Neural crest cell (in vitro differentiated cells): ENCODE measurements around the gene ELOVL2. TPM values are rescaled to one million over a fixed set of nuclear protein-coding genes. Genes with fewer than 3 reads are reported as not detected.

Experiments
- DNase-seq: peaks from one replicate; pipeline ENCODE4 v3.0.0; 2021; ENCODE audit warnings: low read depth, mixed read lengths, low spot score
- H3K27ac Mint-ChIP-seq: one replicate; pipeline ENCODE4 v1.8.0; 2021; ENCODE audit warnings: mild to moderate bottlenecking, mixed read lengths; ENCODE audit not compliant: unreplicated experiment
- H3K27me3 Mint-ChIP-seq: 2 replicates; pipeline ENCODE4 v1.8.0; 2021; ENCODE audit warnings: low read depth, mild to moderate bottlenecking, mixed read lengths
- H3K36me3 Mint-ChIP-seq: 2 replicates; pipeline ENCODE4 v1.8.0; 2021; ENCODE audit warnings: low read depth, mild to moderate bottlenecking, mixed read lengths
- H3K4me1 Mint-ChIP-seq: 2 replicates; pipeline ENCODE4 v1.8.0; 2021; ENCODE audit warnings: mixed read lengths
- H3K4me3 Mint-ChIP-seq: one replicate; pipeline ENCODE4 v1.8.0; 2021; ENCODE audit warnings: mild to moderate bottlenecking, mixed read lengths
- H3K9me3 Mint-ChIP-seq: 2 replicates; pipeline ENCODE4 v1.8.0; 2021; ENCODE audit warnings: mixed read lengths
- total RNA-seq: library from RNA; stranded (reverse); gene quantifications from 2 replicates; pipeline ENCODE4 v1.2.1, GENCODE V29; 2021
- TF ChIP-seq, protein P1 (sequence below): fragments of 200-600 bp; sonication (generic); conservative IDR thresholded peaks from 2 replicates; pipeline ENCODE4 v1.5.0; 2021; ENCODE audit warnings: antibody characterized with exemption, mild to moderate bottlenecking

The ELOVL2 gene
- total RNA-seq, 1 donor from 2014 or later, result 12.8 TPM

- Mint-ChIP-seq H3K36me3 (no peaks in the 10 kb centered on the region), H3K9me3 (no peaks in the 10 kb centered on the region), H3K4me1 (peaks cover 26% of the 10 kb centered on the region), H3K27me3 (no peaks in the 10 kb centered on the region), H3K27ac (no peak overlapping the region), H3K4me3 (no peak overlapping the region)
- no peak for DNase-seq
- TF ChIP-seq, protein P1, sequence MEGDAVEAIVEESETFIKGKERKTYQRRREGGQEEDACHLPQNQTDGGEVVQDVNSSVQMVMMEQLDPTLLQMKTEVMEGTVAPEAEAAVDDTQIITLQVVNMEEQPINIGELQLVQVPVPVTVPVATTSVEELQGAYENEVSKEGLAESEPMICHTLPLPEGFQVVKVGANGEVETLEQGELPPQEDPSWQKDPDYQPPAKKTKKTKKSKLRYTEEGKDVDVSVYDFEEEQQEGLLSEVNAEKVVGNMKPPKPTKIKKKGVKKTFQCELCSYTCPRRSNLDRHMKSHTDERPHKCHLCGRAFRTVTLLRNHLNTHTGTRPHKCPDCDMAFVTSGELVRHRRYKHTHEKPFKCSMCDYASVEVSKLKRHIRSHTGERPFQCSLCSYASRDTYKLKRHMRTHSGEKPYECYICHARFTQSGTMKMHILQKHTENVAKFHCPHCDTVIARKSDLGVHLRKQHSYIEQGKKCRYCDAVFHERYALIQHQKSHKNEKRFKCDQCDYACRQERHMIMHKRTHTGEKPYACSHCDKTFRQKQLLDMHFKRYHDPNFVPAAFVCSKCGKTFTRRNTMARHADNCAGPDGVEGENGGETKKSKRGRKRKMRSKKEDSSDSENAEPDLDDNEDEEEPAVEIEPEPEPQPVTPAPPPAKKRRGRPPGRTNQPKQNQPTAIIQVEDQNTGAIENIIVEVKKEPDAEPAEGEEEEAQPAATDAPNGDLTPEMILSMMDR, result no peak
These were observed 21.1 kb downstream of the ELOVL2 start for GRCh38 chr6:11023032-11023431.

DNA sequence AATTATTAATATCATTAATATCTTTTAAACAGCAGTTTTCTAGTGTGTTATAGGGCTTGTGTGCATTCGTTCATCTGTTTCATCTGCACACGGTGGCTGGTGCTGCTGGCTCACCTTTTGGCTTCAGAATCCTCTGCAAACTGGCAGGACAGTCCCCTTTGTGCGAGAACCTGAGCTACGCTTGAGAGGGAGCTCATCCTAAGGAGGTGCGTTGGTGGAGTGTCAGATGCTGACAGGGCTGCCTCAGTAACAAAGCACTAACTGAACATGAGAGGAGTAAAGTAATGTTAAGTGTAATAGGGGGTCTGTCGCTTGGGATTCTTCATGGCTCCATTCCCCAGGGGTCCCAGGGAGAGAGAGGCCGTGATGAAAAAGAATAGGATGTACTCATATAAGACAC is 22.4 kb downstream of the ELOVL2 start:
- H3K9me3 Mint-ChIP-seq, result no peaks in the 10 kb centered on the region
- H3K4me3 Mint-ChIP-seq, result no peak overlapping the region
- no peaks in the 10 kb centered on the region for H3K27me3 Mint-ChIP-seq
- TF ChIP-seq, protein P1, result no peak
- H3K27ac Mint-ChIP-seq, result no peak overlapping the region
- H3K4me1 Mint-ChIP-seq, result peaks cover 26% of the 10 kb centered on the region
- H3K36me3 Mint-ChIP-seq, result no peaks in the 10 kb centered on the region
- DNase-seq, result no peak

GRCh38 chr6:11021003-11021402 is 23.1 kb downstream of the ELOVL2 start:
- H3K4me1 Mint-ChIP-seq, result peaks cover 21% of the 10 kb centered on the region
- H3K9me3 Mint-ChIP-seq, result no peaks in the 10 kb centered on the region
- H3K27ac Mint-ChIP-seq, result no peak overlapping the region
- H3K27me3 Mint-ChIP-seq, result no peaks in the 10 kb centered on the region
- no peak for DNase-seq
- no peaks in the 10 kb centered on the region for H3K36me3 Mint-ChIP-seq
- H3K4me3 Mint-ChIP-seq, result no peak overlapping the region
- TF ChIP-seq, protein P1, result no peak

DNA sequence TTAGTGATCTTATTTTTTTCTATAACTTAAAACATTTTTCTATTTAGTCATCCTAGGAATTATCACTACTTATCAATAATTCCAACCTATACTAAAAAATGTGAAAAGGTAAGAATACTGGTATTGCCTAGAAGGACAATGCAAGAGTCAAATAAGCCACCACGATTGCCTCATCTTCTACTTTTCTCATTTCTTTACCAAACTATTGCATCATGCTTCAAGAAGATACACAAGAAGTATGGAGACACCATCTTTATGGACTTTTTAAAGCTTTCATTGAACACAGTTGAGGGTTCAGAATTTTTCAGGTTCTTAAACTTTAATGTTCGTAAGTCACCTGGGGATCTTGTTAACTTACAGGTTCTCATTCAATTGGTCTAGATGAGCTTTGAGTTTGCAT is 25.9 kb downstream of the ELOVL2 start:
- TF ChIP-seq, protein P1, result no peak
- H3K27ac Mint-ChIP-seq, result no peak overlapping the region
- peaks cover 10% of the 10 kb centered on the region for H3K4me1 Mint-ChIP-seq
- H3K9me3 Mint-ChIP-seq, result no peaks in the 10 kb centered on the region
- no peak overlapping the region for H3K4me3 Mint-ChIP-seq
- no peaks in the 10 kb centered on the region for H3K27me3 Mint-ChIP-seq
- no peaks in the 10 kb centered on the region for H3K36me3 Mint-ChIP-seq
- no peak for DNase-seq

DNA sequence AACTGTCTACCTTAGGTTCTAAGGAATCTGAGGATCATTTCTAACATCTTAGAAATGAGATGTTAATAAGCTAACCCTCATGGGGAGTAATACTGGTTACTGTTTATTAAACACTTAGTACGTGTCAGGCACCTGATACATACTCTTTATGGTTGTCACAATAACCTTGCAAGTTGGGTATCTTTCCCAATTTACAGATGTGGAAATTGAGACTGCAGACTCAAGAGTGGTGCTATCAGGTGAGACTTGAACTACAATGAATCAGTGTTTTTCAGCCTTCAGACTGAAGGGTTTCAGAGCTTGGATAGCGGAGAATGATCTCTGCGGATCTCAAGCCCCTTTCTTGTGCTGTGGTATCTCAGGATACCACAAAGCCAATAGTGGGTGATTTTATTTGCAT is 27.0 kb downstream of the ELOVL2 start:
- H3K4me3 Mint-ChIP-seq, result no peak overlapping the region
- TF ChIP-seq, protein P1, result no peak
- DNase-seq, result no peak
- H3K27me3 Mint-ChIP-seq, result no peaks in the 10 kb centered on the region
- no peaks in the 10 kb centered on the region for H3K36me3 Mint-ChIP-seq
- H3K4me1 Mint-ChIP-seq, result peaks cover 4% of the 10 kb centered on the region
- H3K27ac Mint-ChIP-seq, result no peak overlapping the region
- no peaks in the 10 kb centered on the region for H3K9me3 Mint-ChIP-seq

GRCh38 chr6:11016452-11016851 is 27.7 kb downstream of the ELOVL2 start:
- H3K9me3 Mint-ChIP-seq, result no peaks in the 10 kb centered on the region
- DNase-seq, result no peak
- no peak overlapping the region for H3K27ac Mint-ChIP-seq
- H3K4me1 Mint-ChIP-seq, result no peaks in the 10 kb centered on the region
- TF ChIP-seq, protein P1, result no peak
- H3K27me3 Mint-ChIP-seq, result no peaks in the 10 kb centered on the region
- no peaks in the 10 kb centered on the region for H3K36me3 Mint-ChIP-seq
- no peak overlapping the region for H3K4me3 Mint-ChIP-seq
